H7 (cell line): ENCODE measurements around the gene SLC5A8. TPM values are rescaled to one million over a fixed set of nuclear protein-coding genes. Genes with fewer than 3 reads are reported as not detected.
A peak's percentile ranks its signal among the peaks of the same experiment; 100 is the strongest.

Experiments used
- DNase-seq: peaks from one replicate; pipeline ENCODE4 v3.0.0; 2012
- H3K27me3 ChIP-seq: 2 replicates; pipeline ENCODE4 v1.6.0; 2011; ENCODE audit warnings: mild to moderate bottlenecking, low read length; ENCODE audit not compliant: control insufficient read depth, insufficient read depth
- H3K36me3 ChIP-seq: replicated peaks from 2 replicates; pipeline ENCODE4 v1.5.1; 2011; ENCODE audit warnings: low read length; ENCODE audit not compliant: control insufficient read depth, insufficient read depth
- H3K4me3 ChIP-seq: 2 replicates; pipeline ENCODE4 v1.5.1; 2011; ENCODE audit warnings: low read depth, mild to moderate bottlenecking, control low read depth, low read length, moderate library complexity; ENCODE audit not compliant: insufficient read depth
- total RNA-seq: library from RNA; depleted of rRNA; stranded (reverse); fragments of >200 nt; shearing (Covaris generic); gene quantifications from 2 replicates; pipeline ENCODE4 v1.2.3, GENCODE V29; 2014; rRNA removed

SLC5A8 gene, protein sequence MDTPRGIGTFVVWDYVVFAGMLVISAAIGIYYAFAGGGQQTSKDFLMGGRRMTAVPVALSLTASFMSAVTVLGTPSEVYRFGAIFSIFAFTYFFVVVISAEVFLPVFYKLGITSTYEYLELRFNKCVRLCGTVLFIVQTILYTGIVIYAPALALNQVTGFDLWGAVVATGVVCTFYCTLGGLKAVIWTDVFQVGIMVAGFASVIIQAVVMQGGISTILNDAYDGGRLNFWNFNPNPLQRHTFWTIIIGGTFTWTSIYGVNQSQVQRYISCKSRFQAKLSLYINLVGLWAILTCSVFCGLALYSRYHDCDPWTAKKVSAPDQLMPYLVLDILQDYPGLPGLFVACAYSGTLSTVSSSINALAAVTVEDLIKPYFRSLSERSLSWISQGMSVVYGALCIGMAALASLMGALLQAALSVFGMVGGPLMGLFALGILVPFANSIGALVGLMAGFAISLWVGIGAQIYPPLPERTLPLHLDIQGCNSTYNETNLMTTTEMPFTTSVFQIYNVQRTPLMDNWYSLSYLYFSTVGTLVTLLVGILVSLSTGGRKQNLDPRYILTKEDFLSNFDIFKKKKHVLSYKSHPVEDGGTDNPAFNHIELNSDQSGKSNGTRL
- not detected in 2 replicates for total RNA-seq

DNA sequence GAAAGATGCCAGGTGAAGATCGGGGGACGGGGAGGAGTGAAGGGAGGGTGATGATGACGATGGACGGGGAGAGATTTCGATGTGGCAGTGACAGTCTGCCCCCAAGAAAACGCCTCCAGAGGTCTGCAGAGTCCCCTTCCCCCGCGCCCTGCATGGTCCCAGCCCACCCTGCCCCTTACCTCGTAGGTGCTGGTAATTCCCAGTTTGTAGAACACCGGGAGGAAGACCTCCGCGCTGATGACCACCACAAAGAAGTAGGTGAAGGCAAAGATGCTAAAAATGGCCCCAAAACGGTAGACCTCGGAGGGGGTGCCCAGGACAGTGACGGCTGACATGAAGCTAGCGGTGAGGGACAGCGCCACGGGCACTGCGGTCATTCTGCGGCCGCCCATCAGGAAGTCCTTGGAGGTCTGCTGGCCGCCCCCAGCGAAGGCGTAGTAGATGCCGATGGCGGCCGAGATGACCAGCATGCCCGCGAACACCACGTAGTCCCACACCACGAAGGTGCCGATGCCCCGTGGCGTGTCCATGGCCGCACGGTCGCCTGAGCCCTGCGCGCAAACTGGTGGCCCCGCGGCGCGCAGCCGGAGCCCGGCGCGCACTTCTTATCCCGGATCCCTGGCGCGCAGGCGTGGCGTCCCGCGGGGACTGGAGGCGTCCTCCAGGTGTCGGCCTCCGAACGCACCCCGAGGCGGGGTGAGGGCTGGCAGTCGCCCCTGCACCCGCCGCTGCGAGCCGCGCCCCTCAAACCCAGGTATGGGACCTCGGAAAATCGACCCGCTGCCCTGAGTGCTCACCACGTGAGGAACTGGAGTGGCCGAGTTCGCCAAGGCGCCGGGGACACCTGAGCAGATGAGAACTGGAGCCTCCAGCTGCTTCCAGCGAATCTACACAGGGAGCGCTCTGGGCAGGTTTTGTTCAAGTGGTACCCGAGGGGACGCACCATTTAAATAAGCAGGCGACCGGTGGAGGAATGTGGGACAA, at the start of gene SLC5A8:
SLC5A8 (minus strand) TSS at position 920 of the 984 bp plus-strand sequence; CDS start at position 530, 390 bp downstream.
- DNase-seq = peak; percentile 33
- H3K27me3 ChIP-seq = peaks cover 23% of the 10 kb centered on the region; the same call in 1 of the 2 replicates
- H3K4me3 ChIP-seq = peak within 1 kb of the TSS; percentile 47; the same call in 1 of the 2 replicates
- no peaks in the 10 kb centered on the region for H3K36me3 ChIP-seq

DNA sequence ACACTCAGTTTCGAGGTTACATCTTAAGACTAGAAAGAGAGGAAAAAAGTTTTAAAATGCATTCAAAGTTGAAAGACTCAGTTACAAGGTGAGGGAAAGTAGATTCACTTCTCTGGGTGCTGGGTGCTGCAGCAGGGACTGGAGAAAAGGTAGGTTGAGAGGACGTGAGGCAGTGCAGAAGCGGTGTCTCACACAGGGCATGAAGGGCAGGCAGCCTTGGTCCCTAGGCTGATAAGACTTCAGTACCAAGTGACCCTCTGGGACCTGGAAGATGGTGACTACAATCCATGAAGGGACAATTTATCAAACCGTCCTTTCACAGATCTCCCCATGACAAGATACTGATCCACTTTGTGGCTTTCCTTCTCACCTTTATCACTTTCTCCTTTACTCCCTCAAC, 47.3 kb upstream of the SLC5A8 start:
- H3K36me3 ChIP-seq = no peaks in the 10 kb centered on the region
- no peaks in the 10 kb centered on the region for H3K27me3 ChIP-seq
- no peak overlapping the region for H3K4me3 ChIP-seq
- no peak for DNase-seq

DNA sequence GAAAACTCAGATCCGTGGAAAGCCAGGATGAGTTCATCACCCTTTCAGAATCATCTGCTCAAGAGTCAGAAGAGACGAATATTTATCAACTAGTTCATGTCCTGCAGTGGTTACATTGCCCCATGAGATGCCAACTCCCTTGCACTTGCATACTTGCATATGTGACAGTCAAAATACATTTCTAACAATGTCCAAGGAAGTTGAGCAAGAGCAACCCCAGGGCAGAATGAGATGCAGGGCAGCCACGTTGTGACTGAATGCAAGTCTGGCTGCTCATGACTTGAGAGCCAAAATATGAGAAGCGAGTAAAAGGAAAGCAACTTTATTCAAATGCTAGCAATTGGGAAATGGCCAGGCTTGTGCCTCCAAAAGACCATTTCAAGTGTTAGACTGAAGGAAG, 46.2 kb upstream of the SLC5A8 start:
- no peaks in the 10 kb centered on the region for H3K27me3 ChIP-seq
- H3K36me3 ChIP-seq = no peaks in the 10 kb centered on the region
- no peak for DNase-seq
- no peak overlapping the region for H3K4me3 ChIP-seq

- H3K27me3 ChIP-seq = no peaks in the 10 kb centered on the region
- no peak for DNase-seq
- H3K4me3 ChIP-seq = no peak overlapping the region
- no peaks in the 10 kb centered on the region for H3K36me3 ChIP-seq
Observed at GRCh38 chr12:101243616-101244015, 33.6 kb upstream of the SLC5A8 start.

GRCh38 chr12:101243074-101243473, 33.0 kb upstream of the SLC5A8 start:
- Histone ChIP-seq H3K4me3 (no peak overlapping the region), H3K27me3 (no peaks in the 10 kb centered on the region), H3K36me3 (no peaks in the 10 kb centered on the region)
- no peak for DNase-seq

GRCh38 chr12:101238800-101239329, 28.8 kb upstream of the SLC5A8 start:
- no peaks in the 10 kb centered on the region for H3K27me3 ChIP-seq
- H3K36me3 ChIP-seq = no peaks in the 10 kb centered on the region
- DNase-seq = no peak
- H3K4me3 ChIP-seq = no peak overlapping the region

GRCh38 chr12:101238306-101238705, 28.3 kb upstream of the SLC5A8 start:
- DNase-seq = no peak
- Histone ChIP-seq H3K36me3 (no peaks in the 10 kb centered on the region), H3K27me3 (no peaks in the 10 kb centered on the region), H3K4me3 (no peak overlapping the region)

- H3K27me3 ChIP-seq = no peaks in the 10 kb centered on the region
Observed at GRCh38 chr12:101235686-101236085, 25.6 kb upstream of the SLC5A8 start.

DNA sequence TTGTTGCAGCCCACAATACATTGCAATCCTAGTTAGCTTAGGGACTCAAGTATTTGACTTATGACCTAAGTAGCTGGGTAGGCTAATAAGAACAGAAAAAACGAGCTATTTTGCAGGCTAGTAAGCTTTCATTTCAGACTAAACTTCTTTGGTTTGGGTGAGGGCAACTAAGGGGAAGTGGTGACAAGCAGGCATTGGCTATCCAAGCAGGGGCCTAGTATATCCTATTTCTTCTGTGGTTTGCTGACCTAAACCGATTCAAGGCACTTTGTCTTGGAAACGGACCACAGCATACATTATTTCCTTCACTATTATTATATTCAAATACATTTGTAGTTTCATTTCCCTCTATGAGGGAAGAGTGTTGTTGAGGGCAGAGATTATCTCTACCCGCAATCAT, 21.6 kb upstream of the SLC5A8 start:
- H3K4me3 ChIP-seq = no peak overlapping the region
- no peak for DNase-seq
- no peaks in the 10 kb centered on the region for H3K27me3 ChIP-seq
- no peaks in the 10 kb centered on the region for H3K36me3 ChIP-seq

More at GRCh38 chr12:101235686-101236085, 25.6 kb upstream of the SLC5A8 start:
- Histone ChIP-seq H3K36me3 (no peaks in the 10 kb centered on the region), H3K4me3 (no peak overlapping the region)
- no peak for DNase-seq

DNA sequence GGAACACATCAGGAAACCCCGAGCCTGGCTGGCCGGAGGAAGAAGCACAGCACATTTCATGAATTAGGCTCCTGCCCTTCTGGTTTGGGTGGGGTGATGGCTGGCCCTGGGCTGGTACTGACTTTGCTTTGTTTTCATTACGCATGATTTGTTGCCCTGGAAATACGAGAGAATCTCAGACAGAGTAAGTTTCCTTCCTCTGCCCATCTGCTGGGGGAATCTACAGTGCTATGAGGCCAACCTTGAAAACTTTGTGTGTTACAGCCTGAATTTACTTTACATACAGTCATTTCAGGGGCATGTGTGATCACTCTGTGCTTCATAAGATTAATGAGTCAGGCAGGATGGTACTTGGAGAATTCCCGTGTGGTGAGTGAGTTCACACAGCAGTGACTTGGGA, 20.5 kb upstream of the SLC5A8 start:
- no peak for DNase-seq
- Histone ChIP-seq H3K36me3 (no peaks in the 10 kb centered on the region), H3K4me3 (no peak overlapping the region), H3K27me3 (no peaks in the 10 kb centered on the region)

GRCh38 chr12:101229841-101230241, 19.8 kb upstream of the SLC5A8 start:
- Histone ChIP-seq H3K27me3 (no peaks in the 10 kb centered on the region), H3K36me3 (no peaks in the 10 kb centered on the region), H3K4me3 (no peak overlapping the region)
- no peak for DNase-seq

DNA sequence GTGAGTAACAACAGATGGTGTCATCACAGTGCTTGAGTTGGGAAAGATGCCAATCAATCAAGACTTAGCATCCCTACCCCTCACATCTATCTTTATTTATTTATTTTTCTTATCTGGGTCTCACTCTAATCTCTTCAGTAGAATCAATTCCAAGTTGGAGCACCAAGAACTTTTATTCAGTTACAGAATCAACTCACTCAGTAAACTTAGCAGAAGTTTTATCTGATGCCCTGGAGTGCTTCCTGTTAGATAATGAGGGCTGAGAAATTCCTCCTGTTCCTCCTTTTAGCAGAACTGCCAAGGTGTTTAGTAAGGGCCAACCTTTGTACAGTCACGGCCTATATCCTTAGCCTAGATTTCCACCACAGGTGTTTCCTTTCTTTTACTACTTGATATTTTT, 11.3 kb upstream of the SLC5A8 start:
- Histone ChIP-seq H3K27me3 (no peaks in the 10 kb centered on the region), H3K36me3 (no peaks in the 10 kb centered on the region), H3K4me3 (no peak overlapping the region)
- no peak for DNase-seq

GRCh38 chr12:101216810-101217209, 6.8 kb upstream of the SLC5A8 start:
- no peak overlapping the region for H3K4me3 ChIP-seq
- H3K27me3 ChIP-seq = no peaks in the 10 kb centered on the region
- no peaks in the 10 kb centered on the region for H3K36me3 ChIP-seq
- DNase-seq = no peak

DNA sequence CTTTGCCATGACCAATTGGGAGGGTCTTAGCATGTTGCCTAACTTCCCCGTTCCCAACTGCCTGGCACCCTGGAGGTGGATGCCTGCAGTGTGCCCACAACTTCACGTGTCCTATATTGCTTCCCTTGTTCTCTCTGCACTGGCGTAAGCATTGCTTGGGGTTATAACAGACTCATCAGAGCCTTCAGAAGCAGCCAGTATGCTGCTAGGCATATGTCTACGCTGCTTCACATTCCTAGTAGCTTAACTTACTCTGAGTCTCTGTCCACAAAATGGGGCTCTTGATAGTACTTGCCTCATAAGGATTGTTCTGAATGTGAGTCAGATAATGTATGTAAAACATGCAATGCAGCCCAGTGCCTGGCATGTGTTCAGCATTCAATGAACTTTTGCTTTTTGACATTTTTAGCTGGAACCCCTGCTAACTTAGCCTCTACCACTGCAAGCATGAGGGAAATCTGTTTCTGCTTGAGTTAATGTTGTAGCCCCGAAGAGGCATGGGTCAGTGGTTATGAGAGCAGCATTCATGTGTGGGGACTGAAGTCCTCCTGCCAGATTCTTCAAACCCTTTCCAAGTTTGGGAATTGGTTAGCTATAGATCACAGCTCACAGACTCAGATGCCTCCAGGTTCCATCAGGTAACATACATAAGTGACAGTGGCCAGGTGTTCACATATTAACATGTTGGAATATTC, 2.8 kb downstream of the SLC5A8 start:
- Histone ChIP-seq H3K27me3 (peaks cover 23% of the 10 kb centered on the region; the same call in 1 of the 2 replicates), H3K4me3 (no peak overlapping the region), H3K36me3 (no peaks in the 10 kb centered on the region)
- DNase-seq = no peak
